HG03159 (cell line): ENCODE data around the gene KCNN1.
A peak's percentile ranks its signal among the peaks of the same experiment; 100 is the strongest.
"Not testable (repeated sequence)": the region's sequence is repeated elsewhere in the genome, so short reads cannot be mapped to it uniquely, and the experiment has no call there.

Experiments
- ATAC-seq: cut with Tn5 transposase; IDR thresholded peaks from one replicate; pipeline ENCODE4 v1.9.1; 2021; ENCODE audit warnings: mild to moderate bottlenecking, moderate library complexity; ENCODE audit not compliant: unreplicated experiment

Gene KCNN1

DNA sequence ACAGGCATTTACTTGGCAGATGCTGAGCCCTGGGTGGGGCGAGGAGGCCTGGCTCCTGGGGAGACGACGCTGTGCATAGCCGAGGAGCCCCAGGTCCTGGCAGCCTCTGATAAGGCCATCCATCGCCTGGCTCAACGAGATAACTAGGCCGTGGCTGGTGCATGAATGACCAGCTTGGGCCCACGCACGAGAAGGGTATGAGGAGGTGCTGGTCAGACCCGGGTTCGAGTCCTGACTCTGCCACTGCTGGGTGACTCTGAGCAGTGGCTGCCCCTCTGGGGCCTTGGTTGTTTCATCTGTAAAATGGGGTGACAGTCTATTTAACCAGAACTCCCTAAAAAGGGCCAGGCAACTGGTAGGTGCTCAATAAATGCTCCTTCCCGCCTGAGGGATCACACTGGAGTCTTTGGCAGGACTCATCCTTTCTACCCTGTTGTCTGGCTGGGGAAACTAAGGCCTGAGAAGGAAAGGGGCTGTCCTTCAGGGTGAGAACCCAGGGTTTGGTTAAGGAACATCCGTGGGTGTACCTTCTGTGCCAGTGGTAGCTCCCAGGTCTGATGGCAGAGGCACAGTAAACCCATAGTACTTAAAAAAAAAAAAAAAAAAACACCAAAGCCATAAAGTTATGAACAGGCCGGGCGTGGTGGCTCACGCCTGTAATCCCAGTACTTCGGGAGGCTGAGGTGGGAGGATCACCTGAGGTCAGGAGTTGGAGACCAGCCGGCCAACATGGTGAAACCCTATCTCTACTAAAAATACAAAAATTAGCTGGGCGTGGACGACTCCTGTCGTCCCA is 33.0 kb downstream of the KCNN1 start:
- no peak for ATAC-seq

DNA sequence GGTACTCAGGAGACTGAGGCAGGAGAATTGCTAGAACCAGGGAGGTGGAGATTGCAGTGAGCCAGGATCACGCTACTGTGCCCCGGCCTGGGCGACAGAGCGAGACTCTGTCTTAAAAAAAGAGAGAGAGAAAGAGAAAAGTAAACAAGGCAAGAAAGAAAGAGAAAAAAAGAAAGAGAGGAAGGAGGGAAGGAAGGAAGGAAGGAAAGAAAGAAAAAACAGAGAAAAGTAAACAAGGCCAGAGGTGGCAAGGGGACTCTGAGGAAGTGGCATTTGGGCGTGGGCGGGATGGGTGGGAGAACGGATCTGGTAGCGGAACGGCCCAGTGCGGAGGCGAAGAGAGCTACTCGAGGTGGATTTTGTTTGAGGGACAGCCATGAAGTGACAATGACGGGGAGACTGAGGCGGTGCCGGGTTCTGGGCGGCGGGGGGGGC is 33.6 kb downstream of the KCNN1 start:
- no peak for ATAC-seq

DNA sequence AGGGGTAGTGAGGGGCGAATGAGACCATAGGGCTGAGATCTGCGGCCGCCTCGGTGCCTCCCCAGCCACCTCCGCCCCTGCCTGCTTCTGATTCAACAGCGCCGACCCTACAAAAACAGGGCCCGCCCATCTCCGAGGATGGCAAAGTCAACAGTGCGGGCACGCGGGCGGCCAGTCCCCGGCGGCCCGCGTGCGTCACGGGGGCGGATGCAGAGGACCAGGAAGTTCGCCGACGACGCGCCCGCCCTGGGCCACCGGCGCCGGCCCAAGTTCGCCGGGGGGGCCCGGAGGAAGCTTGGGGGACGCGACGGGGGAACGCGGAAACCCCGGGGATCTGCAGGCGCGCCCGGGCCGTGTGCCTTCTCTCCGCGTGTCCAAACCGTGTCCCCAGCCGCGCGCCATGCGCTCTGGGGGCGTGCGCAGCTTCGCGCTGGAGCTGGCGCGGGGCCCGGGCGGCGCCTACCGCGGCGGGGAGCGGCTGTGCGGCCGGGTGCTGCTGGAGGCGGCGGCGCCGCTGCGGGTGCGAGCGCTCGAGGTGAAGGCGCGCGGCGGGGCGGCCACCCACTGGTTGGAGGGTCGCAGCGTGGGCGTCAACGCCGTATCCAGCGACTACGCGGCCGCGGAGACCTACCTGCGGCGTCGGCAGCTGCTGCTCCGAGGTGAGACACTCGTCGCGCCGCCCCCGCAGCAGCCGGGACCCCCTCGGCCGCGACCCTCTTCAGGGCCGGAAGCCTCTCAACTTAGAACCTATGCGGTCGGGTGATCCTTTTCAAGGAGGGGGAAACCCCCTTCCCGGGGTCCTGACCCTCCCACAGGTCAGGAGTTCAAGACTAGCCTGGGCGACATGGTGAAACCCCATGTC is 34.2 kb downstream of the KCNN1 start:
- peak; percentile 50 for ATAC-seq

DNA sequence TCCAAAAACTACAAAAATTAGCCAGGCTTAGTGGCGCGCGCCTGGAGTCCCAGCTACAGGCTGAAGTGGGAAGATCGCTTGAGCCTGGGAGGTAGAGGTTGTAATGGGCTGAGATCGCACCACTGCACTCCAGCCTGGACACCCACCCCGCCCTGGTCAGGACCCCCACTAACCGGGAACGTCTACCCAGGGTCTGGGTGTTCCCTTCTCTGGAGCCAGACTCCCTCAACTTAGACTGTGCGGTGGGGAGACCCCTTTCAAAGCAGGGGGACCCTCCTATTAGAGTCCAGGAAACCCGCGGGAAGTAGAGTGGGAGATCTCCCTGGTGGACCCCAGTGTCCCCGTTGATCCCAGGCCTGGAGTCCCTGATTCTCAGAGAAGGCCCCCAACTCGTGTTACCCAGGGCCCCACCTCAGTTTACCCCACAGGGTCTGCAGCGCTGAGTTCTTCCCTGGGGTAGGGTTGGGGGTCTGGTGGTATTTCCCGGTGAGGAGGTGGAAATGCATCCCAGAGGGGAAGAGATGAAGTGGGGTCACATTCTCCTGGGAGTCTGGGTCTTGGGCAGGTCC is 35.0 kb downstream of the KCNN1 start:
- ATAC-seq: no peak

DNA sequence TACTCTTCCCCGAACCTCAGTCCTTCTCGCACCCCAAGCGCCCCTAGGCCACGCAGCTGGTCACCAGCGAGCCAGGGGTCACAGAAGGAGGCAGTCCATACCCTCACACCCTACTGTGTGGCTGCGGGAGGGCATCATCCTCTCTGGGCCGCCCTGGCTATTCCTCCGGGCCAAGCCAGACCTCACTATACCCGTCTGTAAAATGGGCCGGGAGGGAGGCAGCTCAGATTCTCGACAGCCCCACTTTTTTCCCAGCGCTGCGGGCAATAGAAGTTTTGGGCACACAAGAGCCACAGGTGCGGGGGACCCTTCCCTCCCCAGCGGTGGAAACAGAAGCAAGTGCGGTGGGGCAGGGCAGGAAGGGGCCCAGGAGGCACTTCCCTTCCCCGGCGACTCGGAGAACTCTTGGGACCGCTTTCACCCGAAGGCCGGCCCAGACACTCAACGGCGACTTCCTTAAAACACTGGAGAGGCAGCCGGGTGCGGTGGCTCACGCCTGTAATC is 35.5 kb downstream of the KCNN1 start:
- ATAC-seq: no peak

DNA sequence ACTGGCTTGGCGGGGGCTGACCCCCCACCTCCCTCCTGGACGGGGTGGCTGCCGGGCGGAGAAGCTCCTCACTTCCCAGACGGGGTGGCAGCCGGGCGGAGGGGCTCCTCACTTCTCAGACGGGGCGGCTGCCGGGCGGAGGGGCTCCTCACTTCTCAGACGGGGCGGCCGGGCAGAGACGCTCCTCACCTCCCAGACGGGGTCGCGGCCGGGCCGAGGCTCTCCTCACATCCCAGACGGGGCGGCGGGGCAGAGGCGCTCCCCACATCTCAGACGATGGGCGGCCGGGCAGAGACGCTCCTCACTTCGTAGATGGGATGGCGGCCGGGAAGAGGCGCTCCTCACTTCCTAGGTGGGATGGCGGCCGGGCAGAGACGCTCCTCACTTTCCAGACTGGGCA is 38.8 kb downstream of the KCNN1 start:
- not testable (repeated sequence) for ATAC-seq

DNA sequence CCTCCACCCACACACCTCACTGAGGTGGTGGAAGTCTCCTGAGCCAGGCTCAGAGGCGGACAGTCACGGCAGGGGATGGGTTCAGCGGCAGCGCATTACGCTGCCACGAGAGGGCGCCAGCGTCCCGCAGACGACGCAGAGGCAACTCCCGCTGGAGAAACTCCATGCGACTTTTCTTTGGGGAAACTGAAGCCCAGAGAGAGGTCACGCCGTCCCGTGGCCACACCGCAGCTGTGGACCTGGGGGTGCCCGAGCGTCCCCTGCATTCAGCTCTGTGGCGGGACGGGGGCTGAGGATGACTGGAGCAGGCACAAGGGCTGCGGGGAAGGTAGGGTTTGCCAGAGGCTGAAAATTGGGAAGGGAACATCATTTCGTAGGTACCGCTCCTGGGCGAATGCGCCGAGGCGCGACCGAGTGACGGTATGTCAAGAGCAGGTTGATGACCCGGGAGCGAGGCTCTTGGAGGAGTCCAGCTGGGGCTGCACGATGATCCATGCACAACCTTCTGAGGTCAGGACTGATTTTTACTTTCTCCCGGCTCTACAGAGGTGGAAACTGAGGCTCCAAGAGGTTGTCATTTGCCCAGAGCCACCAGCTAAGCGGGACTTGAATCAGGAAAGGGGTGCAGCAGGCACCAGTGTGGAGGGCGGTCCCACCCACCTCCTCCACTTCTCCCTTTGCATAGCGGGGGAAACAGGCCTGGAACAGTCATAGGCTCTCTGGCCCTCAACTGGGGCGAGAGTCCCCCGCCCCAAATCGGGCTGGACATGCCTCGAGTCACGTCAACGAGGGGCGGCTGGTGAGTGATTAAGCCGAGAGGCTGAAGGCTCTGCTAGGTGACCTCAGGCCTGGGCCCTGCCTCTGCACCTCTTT is 40.4 kb downstream of the KCNN1 start:
- ATAC-seq: no peak

DNA sequence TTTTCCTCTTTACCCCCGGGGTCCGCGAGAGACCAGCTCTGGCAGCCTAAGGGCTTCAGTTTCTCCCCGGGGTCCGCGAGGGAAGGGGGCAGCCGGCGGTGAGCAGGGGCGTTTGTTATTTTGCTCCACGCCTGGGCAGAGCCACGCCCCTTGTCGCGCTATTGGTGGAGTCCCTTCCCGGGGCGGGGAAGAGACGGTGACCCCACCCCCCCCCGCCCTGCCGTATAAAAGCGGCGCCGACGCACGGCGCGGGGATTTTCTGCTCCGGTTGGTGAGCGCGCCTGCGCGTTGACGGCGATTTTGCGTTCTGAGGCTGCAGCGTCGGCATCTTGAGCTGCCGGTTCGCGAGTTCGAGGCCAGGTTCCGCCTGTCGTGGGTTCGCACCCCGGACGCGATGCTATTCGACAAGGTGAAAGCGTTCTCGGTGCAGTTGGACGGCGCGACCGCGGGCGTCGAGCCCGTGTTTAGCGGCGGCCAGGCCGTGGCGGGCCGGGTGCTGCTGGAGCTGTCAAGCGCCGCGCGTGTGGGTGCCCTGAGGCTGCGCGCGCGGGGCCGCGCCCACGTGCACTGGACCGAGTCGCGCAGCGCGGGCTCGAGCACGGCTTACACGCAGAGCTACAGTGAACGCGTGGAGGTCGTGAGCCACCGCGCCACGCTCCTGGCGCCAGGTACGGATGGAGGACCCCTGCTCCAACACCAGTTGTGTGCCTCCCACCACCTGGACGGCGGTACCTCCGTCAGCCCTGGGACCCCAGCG is 41.2 kb downstream of the KCNN1 start, which contains the start of gene ARRDC2:
TSS of gene ARRDC2 (plus strand) at position 254 of the 757 bp plus-strand sequence. CDS start at position 395, 141 bp downstream.
- ATAC-seq: peak; percentile 47

DNA sequence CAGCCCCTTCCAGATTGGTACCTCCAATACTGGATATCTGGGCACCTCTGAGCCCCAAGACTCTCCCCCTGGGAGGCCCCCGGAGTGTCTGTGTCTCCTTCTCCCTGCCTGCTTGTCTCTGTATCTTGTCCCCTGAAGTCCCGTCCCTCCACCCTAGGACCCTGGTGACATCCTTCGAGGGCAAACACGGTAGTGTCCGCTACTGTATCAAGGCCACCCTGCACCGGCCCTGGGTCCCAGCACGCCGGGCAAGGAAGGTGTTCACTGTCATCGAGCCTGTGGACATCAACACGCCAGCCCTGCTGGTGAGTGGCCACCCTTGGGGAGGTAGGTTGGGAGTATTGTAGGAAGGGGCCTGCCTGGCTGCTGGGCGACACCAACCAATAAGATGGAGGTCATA is 41.9 kb downstream of the KCNN1 start:
- ATAC-seq: no peak

DNA sequence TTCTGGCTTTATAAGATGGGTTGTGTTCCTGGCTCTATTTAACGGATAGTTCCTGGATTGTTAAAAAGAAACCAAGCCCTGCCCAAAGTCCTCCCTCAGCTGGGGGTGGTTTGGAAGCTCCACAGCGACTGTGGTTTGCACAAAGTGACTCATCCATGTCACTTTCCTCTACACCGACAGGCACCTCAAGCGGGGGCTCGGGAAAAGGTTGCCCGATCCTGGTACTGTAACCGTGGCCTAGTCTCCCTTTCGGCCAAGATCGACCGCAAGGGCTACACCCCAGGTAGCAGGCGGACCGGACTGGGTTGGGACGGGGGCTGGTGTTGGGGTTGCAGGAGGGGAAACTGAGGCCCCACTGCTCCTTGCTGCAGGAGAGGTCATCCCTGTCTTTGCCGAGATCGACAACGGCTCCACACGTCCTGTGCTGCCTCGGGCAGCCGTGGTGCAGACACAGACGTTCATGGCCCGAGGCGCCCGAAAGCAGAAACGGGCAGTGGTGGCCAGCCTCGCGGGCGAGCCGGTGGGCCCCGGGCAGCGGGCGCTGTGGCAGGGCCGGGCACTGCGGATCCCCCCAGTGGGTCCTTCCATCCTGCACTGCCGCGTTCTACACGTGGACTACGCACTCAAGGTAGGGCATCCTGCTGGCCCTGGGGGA is 42.6 kb downstream of the KCNN1 start:
- no peak for ATAC-seq

DNA sequence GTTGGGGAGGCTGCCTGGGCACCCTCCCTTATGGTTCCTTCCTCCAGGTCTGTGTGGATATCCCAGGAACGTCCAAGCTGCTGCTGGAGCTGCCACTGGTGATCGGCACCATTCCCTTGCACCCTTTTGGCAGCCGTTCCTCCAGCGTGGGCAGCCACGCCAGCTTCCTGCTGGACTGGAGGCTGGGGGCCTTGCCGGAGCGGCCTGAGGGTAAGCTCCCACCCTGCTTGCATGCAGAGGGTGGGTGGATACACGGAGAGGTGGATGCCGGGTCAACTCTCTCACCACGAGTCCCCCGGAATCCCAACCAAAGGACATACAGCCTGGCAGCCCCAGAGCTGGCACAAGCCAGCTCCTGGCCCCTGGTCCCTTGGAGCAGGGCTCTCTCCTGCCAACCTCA is 43.2 kb downstream of the KCNN1 start:
- ATAC-seq: no peak

DNA sequence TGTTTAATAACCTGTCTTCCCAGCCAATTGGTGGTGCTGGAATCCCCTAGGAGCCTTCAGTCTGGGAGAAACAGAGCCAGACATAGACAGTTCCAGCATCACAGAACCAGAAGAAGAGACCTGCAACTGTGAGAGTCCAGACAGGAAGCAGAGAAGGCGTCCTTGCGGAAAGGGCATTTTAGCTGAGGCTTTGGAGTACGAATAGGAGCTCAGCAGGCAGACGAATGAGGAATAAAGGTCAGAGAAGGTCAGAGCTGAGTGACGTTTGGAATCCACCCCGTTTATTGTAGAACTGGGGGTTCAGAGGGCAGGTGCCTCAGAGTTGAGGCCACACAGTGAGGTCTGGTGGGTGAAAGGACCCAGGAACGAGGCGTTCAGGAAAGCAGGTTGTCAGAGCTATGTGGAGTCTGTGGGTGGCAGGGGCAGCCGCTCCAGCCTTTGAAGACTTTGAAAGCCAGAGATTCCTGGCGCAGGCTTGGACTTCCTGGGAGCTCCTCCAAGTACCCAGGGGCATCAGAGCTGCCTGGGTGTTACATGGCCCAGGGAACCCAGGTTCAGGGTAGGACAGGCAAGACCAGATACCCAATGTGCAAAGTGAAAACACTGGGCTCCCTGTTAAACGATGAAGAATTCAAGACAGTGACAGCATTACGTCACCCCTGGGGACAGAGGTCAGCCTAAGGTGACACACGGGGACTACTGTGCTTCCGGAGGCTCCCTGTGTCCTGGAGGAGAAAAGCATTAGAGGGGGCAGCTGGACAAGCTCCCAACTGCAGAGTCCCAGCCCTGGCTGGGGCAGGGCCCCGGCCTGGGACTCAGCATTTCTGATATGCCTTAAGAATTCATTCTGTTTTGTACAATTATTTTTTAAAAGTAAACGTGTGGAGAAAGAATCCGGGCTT is 46.6 kb downstream of the KCNN1 start:
- no peak for ATAC-seq

DNA sequence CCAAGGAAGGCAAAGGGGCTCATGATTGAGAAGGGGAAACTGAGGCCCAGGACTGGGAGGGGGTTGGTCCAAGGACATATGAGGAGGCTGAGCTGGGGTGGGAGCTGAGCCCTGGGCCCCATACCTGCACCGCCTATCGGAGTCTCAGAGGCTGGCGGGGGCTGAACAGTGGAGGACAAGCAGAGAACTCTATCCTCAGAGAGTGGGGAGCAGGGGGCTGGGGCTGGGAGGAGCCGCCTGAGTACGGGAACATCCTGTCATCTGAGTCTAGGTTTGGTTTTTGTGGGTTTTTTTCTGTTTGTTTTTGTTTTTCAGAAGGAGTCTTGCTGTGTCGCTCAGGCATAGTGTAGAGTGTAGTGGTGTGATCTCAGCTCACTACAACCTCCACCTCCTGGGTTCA is 47.3 kb downstream of the KCNN1 start:
- ATAC-seq: no peak

DNA sequence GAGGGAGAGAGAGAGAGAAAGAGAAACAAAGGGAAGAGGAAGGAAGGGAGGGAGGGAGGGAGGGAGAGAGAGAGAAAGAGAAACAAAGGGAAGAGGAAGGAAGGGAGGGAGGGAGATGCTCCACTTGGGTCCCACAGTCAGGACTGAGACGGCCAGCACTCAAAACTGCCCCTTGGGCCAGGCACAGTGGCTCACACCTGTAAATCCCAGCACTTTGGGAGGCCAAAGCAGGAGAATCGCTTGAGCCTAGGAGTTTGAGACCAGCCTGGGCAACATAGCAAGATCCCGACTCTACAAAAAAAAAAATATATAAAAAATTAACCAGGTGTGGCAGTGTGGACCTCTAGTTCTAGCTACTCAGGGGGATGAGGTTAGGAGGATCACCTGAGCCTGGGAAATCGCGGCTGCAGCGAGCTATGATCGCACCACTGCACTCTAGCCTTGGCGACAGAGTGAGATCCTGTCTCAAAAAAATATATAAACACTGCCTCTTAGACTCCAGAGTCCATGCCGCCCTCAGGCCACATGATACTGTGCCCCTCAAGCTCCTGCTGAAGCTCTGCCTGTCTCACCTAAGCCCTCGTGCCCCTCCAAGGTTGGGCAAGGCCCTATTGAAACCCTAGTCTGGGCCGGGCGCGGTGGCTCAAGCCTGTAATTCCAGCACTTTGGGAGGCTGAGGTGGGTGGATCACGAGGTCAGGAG is 49.5 kb downstream of the KCNN1 start:
- no peak for ATAC-seq

DNA sequence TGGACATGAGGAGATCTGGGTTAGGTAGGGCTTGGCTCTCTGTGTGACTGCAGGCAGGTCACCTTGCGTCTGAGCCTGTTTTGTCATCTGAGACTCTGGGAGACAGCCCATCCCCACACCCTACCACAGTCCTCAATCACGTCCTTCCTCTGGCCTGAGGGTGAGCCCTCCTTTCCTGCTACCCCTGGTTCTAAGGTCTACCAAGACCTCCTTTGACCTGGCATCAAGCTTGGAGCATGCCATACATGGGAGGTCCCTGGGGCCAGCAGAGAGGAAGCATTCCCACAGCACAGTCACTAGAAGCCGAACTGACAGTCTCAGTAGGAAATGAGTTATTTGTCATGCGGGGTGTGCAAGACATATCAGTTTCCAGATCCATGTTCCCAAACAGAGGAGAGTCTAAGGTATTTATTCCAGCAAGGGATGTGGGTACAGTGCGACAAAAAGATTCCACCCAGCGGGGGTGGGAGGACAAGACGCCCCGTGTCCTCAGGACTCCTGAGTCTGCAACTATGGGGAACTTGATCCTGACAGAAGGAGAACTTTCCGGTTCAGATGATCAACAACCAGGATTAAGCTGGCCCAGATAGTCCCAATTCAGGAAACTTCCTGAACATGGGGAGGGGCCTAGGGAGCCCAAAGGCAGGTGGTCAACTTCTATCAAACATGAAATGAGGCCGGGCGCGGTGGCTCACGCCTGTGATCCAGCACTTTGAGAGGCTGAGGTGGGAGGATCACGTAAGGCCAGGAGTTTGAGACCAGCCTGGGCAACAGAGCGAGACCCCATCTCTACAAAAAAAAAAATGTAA is 50.6 kb downstream of the KCNN1 start:
- no peak for ATAC-seq

DNA sequence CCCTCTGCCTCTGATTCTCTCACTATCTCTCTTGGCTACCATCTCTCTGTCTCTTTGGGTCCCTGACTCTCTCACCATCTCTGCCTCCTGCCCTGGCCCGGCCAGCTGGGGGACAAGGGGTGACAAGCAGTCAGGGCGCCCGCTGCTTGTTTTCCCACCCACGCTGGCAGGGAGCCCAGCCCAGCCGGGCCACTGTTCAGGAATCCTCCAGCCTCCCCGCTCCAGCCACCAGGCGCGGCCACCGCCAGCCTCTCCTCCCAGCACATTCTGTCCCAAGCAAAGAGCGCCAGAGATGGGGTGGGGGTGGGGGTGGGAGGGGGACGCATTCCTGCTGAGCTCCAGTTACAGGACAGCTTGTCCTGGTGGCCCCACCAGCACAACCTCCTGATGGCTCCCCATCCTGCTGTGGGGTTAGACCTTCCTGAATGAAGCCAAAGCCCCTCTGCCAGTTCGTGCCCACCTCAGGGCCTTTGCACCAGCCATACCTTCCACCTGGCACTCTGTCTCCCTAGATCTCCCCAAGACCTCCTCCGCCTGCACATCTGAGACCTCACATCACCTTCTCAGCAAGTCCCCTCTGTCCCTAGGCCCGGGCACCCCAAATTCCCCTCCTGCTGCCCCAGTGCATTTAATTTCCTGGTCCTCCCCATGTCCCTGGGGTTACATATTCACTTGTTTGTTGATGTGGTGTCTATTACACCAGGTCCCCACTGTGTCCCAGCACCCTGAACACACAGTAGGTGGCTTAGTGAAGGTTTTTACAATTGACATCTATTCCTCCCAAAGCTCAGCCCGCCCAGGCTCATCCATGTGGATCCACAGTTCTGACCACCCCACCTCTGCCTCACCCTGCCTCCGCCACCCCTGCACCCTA is 53.5 kb downstream of the KCNN1 start:
- ATAC-seq: no peak
